RWPE2 (cell line): ENCODE data around the gene SLC17A7.
A peak's percentile ranks its signal among the peaks of the same experiment; 100 is the strongest.

Source experiments
- ATAC-seq: fragments of 200-7000 bp; cut with Tn5 transposase; 3 replicates; pipeline ENCODE4 v1.9.1; 2021; ENCODE audit warnings: low read depth
- DNase-seq: peaks from one replicate; pipeline ENCODE4 v3.0.0-alpha.2; 2020; ENCODE audit warnings: low spot score
- H3K27ac ChIP-seq: fragments of 450-650 bp; 2 replicates; pipeline ENCODE4 v1.5.1; 2017; ENCODE audit warnings: mild to moderate bottlenecking; ENCODE audit not compliant: poor library complexity, severe bottlenecking
- H3K27me3 ChIP-seq: fragments of 250-450 bp; sonication (Bioruptor Pico); 2 replicates; pipeline ENCODE4 v1.5.1; 2021; ENCODE audit warnings: mild to moderate bottlenecking, moderate library complexity; ENCODE audit not compliant: insufficient read depth, poor library complexity, severe bottlenecking
- H3K36me3 ChIP-seq: fragments of 250-450 bp; sonication (Bioruptor Pico); 2 replicates; pipeline ENCODE4 v1.5.1; 2020; ENCODE audit warnings: low read depth, mild to moderate bottlenecking, moderate library complexity
- H3K4me1 ChIP-seq: fragments of 250-450 bp; sonication (Bioruptor Pico); 2 replicates; pipeline ENCODE4 v1.5.1; 2021; ENCODE audit warnings: mild to moderate bottlenecking, moderate library complexity; ENCODE audit not compliant: insufficient read depth, poor library complexity, severe bottlenecking
- H3K4me3 ChIP-seq: fragments of 250-450 bp; sonication (Bioruptor Pico); 2 replicates; pipeline ENCODE4 v1.5.1; 2021; ENCODE audit warnings: mild to moderate bottlenecking, moderate library complexity; ENCODE audit not compliant: severe bottlenecking
- H3K9me3 ChIP-seq: fragments of 250-450 bp; sonication (Bioruptor Pico); 2 replicates; pipeline ENCODE4 v1.5.1; 2021; ENCODE audit warnings: mild to moderate bottlenecking, moderate library complexity; ENCODE audit not compliant: severe bottlenecking
- CTCF ChIP-seq: fragments of 450-650 bp; IDR thresholded peaks from one replicate; pipeline ENCODE4 v1.5.1; 2017; ENCODE audit warnings: mild to moderate bottlenecking, moderate library complexity; ENCODE audit not compliant: poor library complexity, severe bottlenecking

The SLC17A7 gene

DNA sequence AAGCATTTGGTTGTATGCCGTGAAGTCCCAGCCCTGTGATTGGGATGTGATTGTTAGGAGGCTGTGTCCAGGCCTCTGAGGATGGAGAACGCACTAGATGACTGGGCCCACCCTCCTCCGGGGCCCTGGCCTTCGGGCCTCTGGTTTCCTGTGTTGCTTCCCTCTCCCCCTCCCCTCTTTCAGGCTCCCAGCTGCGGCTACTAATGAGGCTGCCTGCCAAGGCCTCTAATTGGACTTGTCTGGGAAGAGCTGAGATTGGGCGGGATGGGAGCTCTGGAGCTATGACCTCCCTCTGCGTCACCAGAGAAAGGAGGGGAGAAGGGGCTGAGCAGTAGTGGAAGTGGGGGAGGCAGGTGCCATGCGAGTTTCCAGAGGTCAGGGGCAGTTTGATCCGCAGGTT lies 28.0 kb downstream of the SLC17A7 start:
- Histone ChIP-seq H3K27ac (no peak overlapping the region), H3K4me3 (no peak overlapping the region), H3K9me3 (no peaks in the 10 kb centered on the region), H3K36me3 (no peaks in the 10 kb centered on the region), H3K27me3 (peaks cover 5% of the 10 kb centered on the region), H3K4me1 (no peaks in the 10 kb centered on the region)
- ATAC-seq, result no peak
- DNase-seq, result no peak
- TF ChIP-seq CTCF, result no peak

GRCh38 chr19:49411681-49412326 lies 29.5 kb downstream of the SLC17A7 start:
- H3K27me3 ChIP-seq, result no peaks in the 10 kb centered on the region
- no peaks in the 10 kb centered on the region for H3K4me1 ChIP-seq
- no peak for TF ChIP-seq CTCF
- no peaks in the 10 kb centered on the region for H3K36me3 ChIP-seq
- H3K9me3 ChIP-seq, result no peaks in the 10 kb centered on the region
- H3K27ac ChIP-seq, result no peak overlapping the region
- DNase-seq (no peak), ATAC-seq (no peak)
- H3K4me3 ChIP-seq, result no peak overlapping the region

DNA sequence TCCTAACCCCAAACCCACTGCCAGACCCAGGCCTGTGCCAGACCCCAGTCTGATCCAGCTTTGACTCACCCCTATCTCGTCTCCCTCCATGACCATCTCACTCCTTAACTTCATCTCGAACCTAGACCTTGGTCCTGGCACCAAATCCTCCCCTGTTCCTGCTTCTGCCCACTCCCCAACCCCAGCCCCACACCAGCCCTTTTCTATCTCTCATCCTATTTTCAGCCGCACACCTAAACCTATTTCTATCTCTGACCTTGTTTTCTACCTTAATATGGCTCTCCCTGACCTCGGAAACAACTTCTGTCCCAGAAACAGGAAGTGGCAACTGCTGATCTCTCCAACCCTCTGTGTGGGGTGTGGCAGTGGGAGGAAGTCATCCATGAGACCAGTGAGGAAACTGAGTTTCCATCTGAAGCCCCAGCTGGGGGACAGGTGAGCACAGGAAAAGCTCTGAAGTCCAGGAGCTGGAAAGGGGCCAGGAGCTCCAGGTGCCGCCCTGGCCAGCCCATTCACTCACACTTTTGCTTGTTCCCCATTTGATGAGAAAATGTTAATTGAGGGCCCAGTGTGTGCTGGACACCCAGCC lies 31.8 kb downstream of the SLC17A7 start:
- no peaks in the 10 kb centered on the region for H3K36me3 ChIP-seq
- no peak overlapping the region for H3K4me3 ChIP-seq
- no peaks in the 10 kb centered on the region for H3K4me1 ChIP-seq
- DNase-seq (peak; percentile 36), ATAC-seq (no peak)
- no peaks in the 10 kb centered on the region for H3K27me3 ChIP-seq
- no peaks in the 10 kb centered on the region for H3K9me3 ChIP-seq
- no peak for TF ChIP-seq CTCF
- H3K27ac ChIP-seq, result no peak overlapping the region

DNA sequence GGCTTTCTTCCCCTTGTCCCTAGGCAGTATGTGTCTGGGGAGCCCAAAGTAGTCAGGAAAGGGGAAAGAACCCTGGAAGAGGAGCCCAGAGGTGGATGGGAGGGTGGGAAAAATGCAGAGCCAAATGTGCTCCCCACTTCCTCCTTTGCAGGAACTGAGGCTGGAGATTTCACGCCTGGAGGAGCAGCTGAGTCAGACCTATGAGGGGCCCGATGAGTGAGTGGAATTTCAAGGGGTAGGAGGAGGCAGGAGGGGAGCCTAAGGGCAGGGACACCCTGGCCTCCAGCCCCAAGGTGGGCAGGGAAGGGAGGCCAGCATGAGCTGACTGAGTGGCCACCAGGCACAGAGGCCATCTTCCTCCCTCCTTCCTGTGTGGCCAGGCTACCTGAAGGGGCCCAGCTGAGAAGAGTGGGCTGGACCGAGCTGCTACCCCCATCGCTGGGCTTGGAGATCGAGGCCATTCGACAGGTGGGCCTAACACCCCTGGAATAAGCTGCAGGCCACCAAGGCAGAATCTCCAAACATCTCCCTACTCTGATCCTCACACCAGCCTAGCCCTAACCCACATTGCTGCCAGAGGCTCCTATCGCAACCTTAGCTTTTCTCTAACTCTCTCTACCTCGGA lies 32.4 kb downstream of the SLC17A7 start:
- no peaks in the 10 kb centered on the region for H3K36me3 ChIP-seq
- H3K4me3 ChIP-seq, result no peak overlapping the region
- no peak for ATAC-seq
- H3K9me3 ChIP-seq, result no peaks in the 10 kb centered on the region
- no peaks in the 10 kb centered on the region for H3K4me1 ChIP-seq
- peak; percentile 37 for DNase-seq
- no peak overlapping the region for H3K27ac ChIP-seq
- TF ChIP-seq CTCF, result no peak
- no peaks in the 10 kb centered on the region for H3K27me3 ChIP-seq
